Mesenchymal stem cell (in vitro differentiated cells and primary cell): Measurements from ENCODE around the gene GLI3.
A peak's percentile ranks its signal among the peaks of the same experiment; 100 is the strongest.

ENCODE experiments used
- DNase-seq: peaks from one replicate; pipeline ENCODE4 v3.0.0-alpha.2; 2013
- H2AFZ ChIP-seq: one replicate; pipeline ENCODE4 v1.6.1; 2013; ENCODE audit warnings: low read depth, mild to moderate bottlenecking, control low read depth, inconsistent platforms, low read length, moderate library complexity
- H2AK5ac ChIP-seq: 2 replicates; pipeline ENCODE4 v1.6.1; 2013; ENCODE audit warnings: low read length, moderate library complexity, mild to moderate bottlenecking, inconsistent platforms; ENCODE audit not compliant: severe bottlenecking
- H2BK120ac ChIP-seq: one replicate; pipeline ENCODE4 v1.6.1; 2013; ENCODE audit warnings: low read depth, mild to moderate bottlenecking, inconsistent platforms, low read length, moderate library complexity
- H2BK12ac ChIP-seq, 2 experiments: one replicate each; pipeline ENCODE4 v1.6.1; 2013; ENCODE audit warnings: inconsistent platforms in 2 of 2, low read length in 2 of 2, mild to moderate bottlenecking in 2 of 2, moderate library complexity in 2 of 2, control low read depth in 1 of 2
- H2BK15ac ChIP-seq: one replicate; pipeline ENCODE4 v1.6.1; 2013; ENCODE audit warnings: mild to moderate bottlenecking, low read depth, inconsistent platforms; ENCODE audit not compliant: poor library complexity, severe bottlenecking
- H2BK5ac ChIP-seq: 2 replicates; pipeline ENCODE4 v1.6.1; 2013; ENCODE audit warnings: low read depth, mild to moderate bottlenecking, low read length, control low read depth, inconsistent platforms; ENCODE audit not compliant: poor library complexity, severe bottlenecking
- H3K14ac ChIP-seq, 2 experiments: one replicate each; pipeline ENCODE4 v1.6.1; 2013; ENCODE audit warnings: inconsistent platforms in 2 of 2, low read length in 2 of 2, control low read depth in 1 of 2, mild to moderate bottlenecking in 1 of 2, moderate library complexity in 1 of 2
- H3K18ac ChIP-seq, 2 experiments: one replicate each; pipeline ENCODE4 v1.6.1; 2013; ENCODE audit warnings: inconsistent platforms in 2 of 2, low read length in 2 of 2, control low read depth in 1 of 2, low read depth in 1 of 2, mild to moderate bottlenecking in 1 of 2
- H3K23ac ChIP-seq, 2 experiments: one replicate each; pipeline ENCODE4 v1.6.1; 2013; ENCODE audit warnings: inconsistent platforms in 2 of 2, low read length in 2 of 2, mild to moderate bottlenecking in 2 of 2, moderate library complexity in 2 of 2, control low read depth in 1 of 2
- H3K27ac ChIP-seq: 2 replicates; pipeline ENCODE4 v1.5.1; 2013; ENCODE audit warnings: mild to moderate bottlenecking, moderate library complexity, low read length, control low read depth, inconsistent platforms; ENCODE audit not compliant: poor library complexity, severe bottlenecking
- H3K27me3 ChIP-seq, 2 experiments: 2 replicates each; pipeline versions ENCODE4 v1.6.1 to v1.7.0; 2013; ENCODE audit warnings: low read length in 2 of 2, mild to moderate bottlenecking in 2 of 2, moderate library complexity in 2 of 2, control low read depth in 1 of 2, inconsistent platforms in 1 of 2; ENCODE audit not compliant: control insufficient read depth in 1 of 2, insufficient read depth in 1 of 2
- H3K36me3 ChIP-seq, 2 experiments: 2 replicates each; pipeline versions ENCODE4 v1.6.1 to v1.7.0; 2013; ENCODE audit warnings: low read length in 2 of 2, control low read depth in 1 of 2, inconsistent platforms in 1 of 2, low read depth in 1 of 2, mild to moderate bottlenecking in 1 of 2; ENCODE audit not compliant: insufficient read depth in 2 of 2, control insufficient read depth in 1 of 2
- H3K4ac ChIP-seq, 2 experiments: one replicate each; pipeline ENCODE4 v1.6.1; 2013; ENCODE audit warnings: inconsistent platforms in 2 of 2, low read length in 2 of 2, mild to moderate bottlenecking in 2 of 2, moderate library complexity in 2 of 2, control low read depth in 1 of 2, low read depth in 1 of 2
- H3K4me1 ChIP-seq: 2 replicates; pipeline ENCODE4 v1.6.1; 2013; ENCODE audit warnings: low read depth, low read length, control low read depth; ENCODE audit not compliant: control insufficient read depth, insufficient read depth
- H3K4me2 ChIP-seq: 2 replicates; pipeline ENCODE4 v1.6.1; 2013; ENCODE audit warnings: low read length, mild to moderate bottlenecking, inconsistent platforms; ENCODE audit not compliant: poor library complexity, severe bottlenecking
- H3K4me3 ChIP-seq, 2 experiments: 2 replicates each; pipeline versions ENCODE4 v1.5.1 to v1.7.0; 2013; ENCODE audit warnings: low read length in 2 of 2, mild to moderate bottlenecking in 2 of 2, control low read depth in 1 of 2, low read depth in 1 of 2; ENCODE audit not compliant: insufficient read depth in 1 of 2
- H3K79me1 ChIP-seq: replicated peaks from 2 replicates; pipeline ENCODE4 v1.6.1; 2013; ENCODE audit warnings: mild to moderate bottlenecking, control low read depth, low read length, inconsistent platforms; ENCODE audit not compliant: poor library complexity, severe bottlenecking
- H3K9ac ChIP-seq: 2 replicates; pipeline ENCODE4 v1.7.0; 2013; ENCODE audit warnings: mild to moderate bottlenecking, low read length, moderate library complexity
- H3K9me3 ChIP-seq: 2 replicates; pipeline ENCODE4 v1.7.0; 2013; ENCODE audit warnings: mild to moderate bottlenecking, low read length; ENCODE audit not compliant: control insufficient read depth
- H4K8ac ChIP-seq: one replicate; pipeline ENCODE4 v1.6.1; 2013; ENCODE audit warnings: inconsistent platforms, mild to moderate bottlenecking, low read length, moderate library complexity
- H4K91ac ChIP-seq: one replicate; pipeline ENCODE4 v1.6.1; 2013; ENCODE audit warnings: mild to moderate bottlenecking, low read length, inconsistent platforms
- WGBS: methylation state at CpG from one replicate; pipeline ENCODE4 v1.1.7; 2013; ENCODE audit warnings: mixed read lengths; 5-methylcytosine and 5-hydroxymethylcytosine counted together

Gene GLI3

DNA sequence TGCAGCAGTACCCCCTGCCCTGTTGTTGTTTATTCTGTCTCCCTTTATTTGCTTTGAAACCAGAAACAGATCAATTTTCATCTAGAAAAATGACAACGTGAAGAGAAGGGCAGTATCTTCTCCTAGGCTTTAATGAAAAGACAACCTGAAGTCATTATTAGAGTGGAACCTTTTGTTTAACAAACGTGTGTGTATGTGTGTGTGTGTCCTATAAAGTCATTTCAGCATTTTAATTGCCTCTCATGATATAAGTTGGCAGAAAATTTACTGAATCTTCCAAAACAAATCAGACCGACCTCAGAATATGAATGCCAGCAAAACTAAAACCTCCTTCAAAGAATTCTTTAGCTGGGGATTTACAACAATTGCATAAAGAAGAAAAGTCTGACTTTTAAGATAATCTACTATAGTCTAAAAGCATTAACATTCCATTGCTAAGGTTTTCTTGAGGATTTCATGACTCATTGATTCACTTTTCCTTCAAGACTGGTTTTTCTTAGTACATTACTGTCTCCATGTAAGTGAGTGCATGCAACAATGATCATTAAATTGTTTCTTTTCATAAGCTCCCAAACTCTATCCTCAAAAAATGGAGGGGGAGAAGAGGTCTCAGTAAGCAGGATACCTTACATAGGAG is 3.2 kb downstream of the GLI3 start:
- Histone ChIP-seq H3K4me3 (peak overlapping the region in 1 of 2 experiments; percentile 95), H3K36me3 (peaks cover 0 to 9% of the 10 kb centered on the region in 2 experiments)

DNA sequence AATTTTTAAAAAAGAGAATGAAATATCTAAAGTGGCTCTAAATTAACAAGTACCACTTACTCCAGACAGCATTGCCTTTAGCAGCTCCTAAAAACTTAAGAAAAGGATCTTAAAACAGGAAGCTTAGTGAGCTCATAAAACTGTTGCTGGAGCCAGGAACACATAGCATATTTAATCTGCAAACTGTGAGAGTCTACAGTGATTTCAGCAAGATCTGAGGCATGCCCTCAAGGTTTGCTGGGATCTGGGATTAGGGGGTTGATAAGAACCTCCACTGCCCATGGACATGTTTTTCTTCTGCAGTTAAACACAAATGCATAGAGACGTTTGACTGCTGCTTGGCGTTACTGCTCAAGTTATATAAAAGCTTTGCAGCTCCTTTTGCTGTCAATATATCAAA is 3.8 kb downstream of the GLI3 start:
- Histone ChIP-seq H2BK12ac (no peak overlapping the region), H3K4me3 (peak overlapping the region in 1 of 2 experiments; percentile 95), H2BK5ac (no peak overlapping the region), H2AFZ (no peak overlapping the region), H2BK15ac (no peak overlapping the region), H3K9ac (peak overlapping the region; percentile 93), H3K79me1 (peaks cover 12% of the 10 kb centered on the region), H3K27me3 (peaks cover 0 to 6% of the 10 kb centered on the region in 2 experiments), H3K23ac (no peak overlapping the region), H2BK120ac (no peak overlapping the region), H2AK5ac (peak overlapping the region; percentile 36), H4K8ac (no peak overlapping the region), H3K9me3 (no peaks in the 10 kb centered on the region), H3K18ac (no peak overlapping the region), H3K4me1 (peaks cover 8% of the 10 kb centered on the region), H3K4ac (no peak overlapping the region), H3K36me3 (peaks cover 0 to 9% of the 10 kb centered on the region in 2 experiments), H3K27ac (peak overlapping the region; percentile 9), H3K4me2 (no peak overlapping the region), H3K14ac (no peak overlapping the region), H4K91ac (no peak overlapping the region)
- WGBS: 41% methylated on average over 2 of the region's 2 CpGs
- DNase-seq: peak; percentile 26

More for the DNA sequence above, 3.2 kb downstream of the GLI3 start:
- Histone ChIP-seq H4K91ac (no peak overlapping the region), H3K27me3 (no peaks in the 10 kb centered on the region), H3K9me3 (no peaks in the 10 kb centered on the region), H3K9ac (peak overlapping the region; percentile 93), H2BK5ac (no peak overlapping the region), H3K23ac (no peak overlapping the region), H3K79me1 (peaks cover 11% of the 10 kb centered on the region), H3K4me2 (no peak overlapping the region), H3K27ac (no peak overlapping the region), H3K4me1 (peaks cover 9% of the 10 kb centered on the region), H3K14ac (no peak overlapping the region), H3K4ac (no peak overlapping the region), H2AK5ac (no peak overlapping the region), H3K18ac (no peak overlapping the region), H2AFZ (no peak overlapping the region), H2BK120ac (no peak overlapping the region), H2BK15ac (no peak overlapping the region), H4K8ac (no peak overlapping the region), H2BK12ac (no peak overlapping the region)
- WGBS: no CpG with 5 or more reads among the region's 3 CpGs
- peak; percentile 54 for DNase-seq

DNA sequence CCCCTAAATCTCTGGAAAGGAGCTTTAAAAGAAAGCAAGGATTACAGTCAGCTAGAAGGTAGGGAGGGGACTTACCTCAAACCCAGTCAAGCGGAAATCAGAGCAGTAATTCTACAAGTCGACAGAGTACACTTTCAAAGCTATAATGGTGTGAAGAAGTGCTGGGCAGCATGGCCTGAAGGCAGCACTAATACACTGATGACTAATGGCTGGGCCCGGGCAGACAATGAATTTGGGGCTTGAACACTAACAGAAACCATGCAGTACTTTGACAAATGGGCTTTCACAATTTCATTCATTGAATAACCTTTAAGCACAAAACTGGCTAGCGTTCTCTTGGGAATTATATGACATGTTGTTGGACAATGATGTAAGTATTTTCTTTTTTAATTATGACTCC is 4.7 kb downstream of the GLI3 start:
- Histone ChIP-seq H3K4me1 (peaks cover 13% of the 10 kb centered on the region), H2AK5ac (no peak overlapping the region), H4K8ac (no peak overlapping the region), H2BK12ac (no peak overlapping the region), H2AFZ (no peak overlapping the region), H2BK15ac (no peak overlapping the region), H3K4me3 (peak overlapping the region in 1 of 2 experiments; percentile 95), H3K27ac (no peak overlapping the region), H2BK120ac (no peak overlapping the region), H3K4ac (no peak overlapping the region), H3K36me3 (peaks cover 0 to 9% of the 10 kb centered on the region in 2 experiments), H3K27me3 (peaks cover 0 to 13% of the 10 kb centered on the region in 2 experiments), H2BK5ac (no peak overlapping the region), H4K91ac (no peak overlapping the region), H3K4me2 (no peak overlapping the region), H3K9me3 (no peaks in the 10 kb centered on the region), H3K79me1 (peaks cover 14% of the 10 kb centered on the region), H3K9ac (peak overlapping the region; percentile 93), H3K18ac (no peak overlapping the region), H3K14ac (no peak overlapping the region), H3K23ac (no peak overlapping the region)
- DNase-seq: peak; percentile 70
- 14% methylated on average over 3 of the region's 4 CpGs for WGBS

DNA sequence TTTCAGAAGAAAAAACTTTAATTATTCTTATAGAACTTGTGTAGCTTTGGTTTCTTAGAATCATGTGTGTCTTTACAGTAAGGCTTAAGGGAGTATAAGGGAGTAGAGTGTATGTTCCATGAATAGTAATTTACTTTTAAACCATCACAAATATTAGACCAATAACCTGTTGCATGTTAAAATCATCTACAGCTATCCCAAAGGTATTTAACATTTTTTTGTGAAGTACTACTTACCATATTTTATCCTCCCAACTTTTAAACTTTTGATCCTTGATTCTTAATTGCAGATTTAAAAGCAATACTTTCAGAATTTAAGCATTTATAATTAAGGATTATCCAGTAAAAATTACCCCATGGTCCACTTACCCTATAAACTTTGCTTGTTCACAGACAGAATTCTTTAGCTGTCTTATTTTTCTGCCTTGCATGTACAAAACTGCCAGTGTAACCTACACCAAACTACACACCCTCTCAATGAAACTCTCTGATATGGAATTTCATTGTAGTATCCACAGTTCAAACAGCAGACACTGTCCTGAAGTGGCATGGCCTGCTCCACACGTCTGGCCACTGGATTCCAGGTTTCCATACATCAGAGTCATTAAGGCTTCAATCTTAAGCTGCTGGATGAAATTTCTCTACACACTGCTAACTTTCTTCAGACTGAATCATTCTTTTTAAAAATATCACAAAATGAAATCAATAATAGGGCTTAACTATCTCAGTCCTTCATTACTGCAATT is 5.8 kb downstream of the GLI3 start:
- Histone ChIP-seq H4K8ac (no peak overlapping the region), H2BK120ac (no peak overlapping the region), H3K9ac (no peak overlapping the region), H3K79me1 (peaks cover 16% of the 10 kb centered on the region), H3K4me3 (no peak overlapping the region), H2AFZ (no peak overlapping the region), H3K4ac (no peak overlapping the region), H3K18ac (no peak overlapping the region), H2BK5ac (no peak overlapping the region), H2BK15ac (no peak overlapping the region), H3K27ac (no peak overlapping the region), H3K9me3 (no peaks in the 10 kb centered on the region), H2BK12ac (no peak overlapping the region), H3K36me3 (peaks cover 0 to 9% of the 10 kb centered on the region in 2 experiments), H3K27me3 (peaks cover 0 to 16% of the 10 kb centered on the region in 2 experiments), H4K91ac (no peak overlapping the region), H3K14ac (no peak overlapping the region), H3K23ac (no peak overlapping the region), H3K4me1 (peaks cover 13% of the 10 kb centered on the region), H3K4me2 (no peak overlapping the region), H2AK5ac (no peak overlapping the region)
- no peak for DNase-seq
- 73% methylated on average over 1 of the region's 1 CpG for WGBS
